Fibroblast of villous mesenchyme (primary cell): ENCODE measurements around the gene FAM117A. TPM values are rescaled to one million over a fixed set of nuclear protein-coding genes. Genes with fewer than 3 reads are reported as not detected.
A peak's percentile ranks its signal among the peaks of the same experiment; 100 is the strongest.

Experiments used
- DNase-seq: peaks from one replicate; pipeline ENCODE4 v3.0.0-alpha.2; 2010; ENCODE audit warnings: low read depth
- H3K4me3 ChIP-seq: 2 replicates; pipeline ENCODE4 v1.5.1; 2011; ENCODE audit warnings: low read depth, mild to moderate bottlenecking, low read length
- total RNA-seq: library from RNA; depleted of rRNA; stranded (reverse); fragments of >200 nt; gene quantifications from 2 replicates; pipeline ENCODE4 v1.2.3, GENCODE V29; 2012
- TF ChIP-seq, protein P1 (sequence below): IDR thresholded peaks from 2 replicates; pipeline ENCODE4 v1.5.1; 2012; ENCODE audit warnings: low read depth, mild to moderate bottlenecking, low read length; ENCODE audit not compliant: insufficient read depth

FAM117A gene
- total RNA-seq, 1 donor, result 1.7 TPM

DNA sequence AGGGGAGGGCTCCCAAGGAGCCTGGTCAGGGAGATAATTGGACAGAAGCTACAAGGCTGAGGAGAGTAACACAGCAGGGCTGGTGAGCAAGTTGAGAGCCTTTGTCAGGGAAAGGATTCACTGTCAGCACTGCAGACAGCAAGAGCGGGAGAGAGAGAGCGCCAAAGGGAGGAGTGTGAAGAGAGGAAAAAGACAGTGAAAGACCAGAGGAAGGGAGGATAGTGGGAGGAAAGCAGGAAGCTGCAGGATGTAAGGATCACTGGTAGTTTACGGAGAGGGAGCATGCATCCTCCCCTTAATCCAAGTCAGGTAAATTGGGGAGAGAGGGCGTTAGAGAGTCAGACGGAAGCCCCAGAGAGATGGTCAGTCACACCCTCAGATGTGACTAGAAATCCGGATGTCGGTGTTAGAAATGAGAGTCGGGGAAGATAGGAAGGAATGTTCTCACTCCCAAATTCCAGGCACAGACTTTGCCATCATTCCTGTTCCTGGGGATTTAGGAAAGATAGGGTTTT is 72.2 kb downstream of the FAM117A start:
- TF ChIP-seq, protein P1, sequence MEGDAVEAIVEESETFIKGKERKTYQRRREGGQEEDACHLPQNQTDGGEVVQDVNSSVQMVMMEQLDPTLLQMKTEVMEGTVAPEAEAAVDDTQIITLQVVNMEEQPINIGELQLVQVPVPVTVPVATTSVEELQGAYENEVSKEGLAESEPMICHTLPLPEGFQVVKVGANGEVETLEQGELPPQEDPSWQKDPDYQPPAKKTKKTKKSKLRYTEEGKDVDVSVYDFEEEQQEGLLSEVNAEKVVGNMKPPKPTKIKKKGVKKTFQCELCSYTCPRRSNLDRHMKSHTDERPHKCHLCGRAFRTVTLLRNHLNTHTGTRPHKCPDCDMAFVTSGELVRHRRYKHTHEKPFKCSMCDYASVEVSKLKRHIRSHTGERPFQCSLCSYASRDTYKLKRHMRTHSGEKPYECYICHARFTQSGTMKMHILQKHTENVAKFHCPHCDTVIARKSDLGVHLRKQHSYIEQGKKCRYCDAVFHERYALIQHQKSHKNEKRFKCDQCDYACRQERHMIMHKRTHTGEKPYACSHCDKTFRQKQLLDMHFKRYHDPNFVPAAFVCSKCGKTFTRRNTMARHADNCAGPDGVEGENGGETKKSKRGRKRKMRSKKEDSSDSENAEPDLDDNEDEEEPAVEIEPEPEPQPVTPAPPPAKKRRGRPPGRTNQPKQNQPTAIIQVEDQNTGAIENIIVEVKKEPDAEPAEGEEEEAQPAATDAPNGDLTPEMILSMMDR, result no peak
- H3K4me3 ChIP-seq, result no peak overlapping the region
- no peak for DNase-seq

DNA sequence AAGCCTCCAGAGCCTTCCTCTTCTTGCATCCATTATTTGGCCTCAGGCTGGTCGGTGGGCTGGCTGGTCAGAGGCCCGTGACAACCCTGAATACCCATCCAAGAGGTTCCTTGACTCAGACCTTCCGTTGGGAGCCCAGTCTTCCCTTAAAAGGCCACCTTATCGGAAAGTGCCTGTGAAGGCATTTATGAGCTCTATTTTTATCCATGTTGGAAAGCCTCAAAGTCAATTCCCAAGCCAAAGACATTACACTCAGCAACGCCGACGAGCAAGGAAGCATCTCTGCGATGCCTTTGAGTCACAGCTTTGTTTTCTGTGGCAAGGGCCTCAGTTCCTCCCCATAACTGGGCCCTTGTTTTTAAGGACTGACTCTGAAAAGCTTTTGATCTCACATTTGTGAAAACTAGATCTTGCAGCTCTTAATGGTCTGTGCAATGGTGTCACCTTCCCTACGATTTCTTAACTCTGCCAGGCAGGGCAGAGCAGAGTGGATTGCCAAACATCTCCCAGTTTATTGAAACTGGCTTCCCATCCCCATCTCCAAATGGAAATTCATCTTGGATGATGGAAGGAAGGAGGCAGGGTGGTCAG is 72.8 kb downstream of the FAM117A start:
- DNase-seq, result peak; percentile 90
- TF ChIP-seq, protein P1, result no peak
- no peak overlapping the region for H3K4me3 ChIP-seq

DNA sequence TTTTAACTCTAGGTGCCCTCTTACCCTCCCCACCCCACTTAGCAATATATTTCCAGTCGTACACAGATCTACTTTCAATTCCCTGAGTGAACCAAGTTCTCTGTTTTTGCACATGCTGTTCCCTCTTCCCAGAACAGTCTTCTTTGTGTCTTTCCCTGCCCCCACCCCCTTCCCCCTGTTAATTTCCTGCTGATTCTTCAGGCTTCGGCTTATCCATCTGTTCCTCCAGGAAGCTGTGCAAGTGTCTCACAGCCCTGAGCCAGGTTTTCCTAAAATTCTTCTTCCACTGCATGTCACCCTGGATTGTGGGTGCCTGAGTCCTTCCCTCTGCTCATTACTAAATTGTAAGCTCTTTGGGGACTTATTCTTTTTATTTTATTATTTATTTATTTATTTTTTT is 73.7 kb downstream of the FAM117A start:
- TF ChIP-seq, protein P1, result no peak
- no peak overlapping the region for H3K4me3 ChIP-seq
- no peak for DNase-seq

DNA sequence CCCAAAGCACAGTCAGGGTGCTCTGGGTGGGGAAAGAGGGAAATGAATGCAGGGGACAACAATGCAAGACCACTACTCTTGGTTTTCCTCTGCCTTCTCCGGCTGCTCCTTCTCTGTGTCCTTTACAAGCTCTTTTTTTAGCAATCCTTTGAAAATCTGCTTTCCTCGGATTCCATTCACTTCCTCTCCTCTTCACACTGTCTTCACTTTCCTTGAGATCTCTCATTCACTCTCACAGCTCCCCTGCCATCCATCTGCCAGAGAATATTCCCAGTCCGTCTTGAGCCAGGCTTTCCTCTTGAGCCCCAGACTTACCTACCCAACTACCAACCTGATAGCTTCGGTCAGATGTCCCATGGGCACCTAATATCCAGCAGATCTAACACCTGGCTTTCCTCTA is 75.1 kb downstream of the FAM117A start:
- no peak for DNase-seq
- TF ChIP-seq, protein P1, result no peak
- no peak overlapping the region for H3K4me3 ChIP-seq

DNA sequence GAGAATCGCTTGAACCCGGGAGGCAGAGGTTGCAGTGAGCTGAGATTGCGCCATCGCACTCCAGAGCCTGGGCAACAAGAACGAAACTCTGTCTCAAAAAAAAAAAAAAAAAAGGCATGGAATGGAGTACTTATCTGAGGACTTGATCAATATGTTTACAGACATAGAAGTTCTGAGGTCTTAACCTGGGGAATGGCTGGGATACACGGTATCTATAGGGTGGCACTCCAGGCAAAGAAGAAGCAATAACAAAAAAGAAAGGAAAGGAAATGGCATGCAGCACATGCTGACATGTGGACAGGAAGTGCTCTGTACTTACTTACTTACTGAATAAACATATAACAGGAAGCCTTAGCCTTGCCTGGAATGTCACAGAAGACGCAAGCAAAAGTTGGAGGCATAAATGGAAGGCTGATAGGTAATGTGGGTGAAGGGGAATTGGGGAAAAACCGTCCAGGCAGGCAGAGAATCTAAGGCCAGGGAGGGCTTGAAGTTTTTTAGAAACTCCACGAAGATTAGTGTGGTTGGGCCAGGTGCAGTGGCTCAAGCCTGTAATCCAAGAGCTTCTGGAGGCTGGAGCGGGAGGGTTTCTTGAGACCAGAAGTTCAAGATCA is 75.9 kb downstream of the FAM117A start:
- TF ChIP-seq, protein P1, result no peak
- DNase-seq, result peak; percentile 86
- no peak overlapping the region for H3K4me3 ChIP-seq

DNA sequence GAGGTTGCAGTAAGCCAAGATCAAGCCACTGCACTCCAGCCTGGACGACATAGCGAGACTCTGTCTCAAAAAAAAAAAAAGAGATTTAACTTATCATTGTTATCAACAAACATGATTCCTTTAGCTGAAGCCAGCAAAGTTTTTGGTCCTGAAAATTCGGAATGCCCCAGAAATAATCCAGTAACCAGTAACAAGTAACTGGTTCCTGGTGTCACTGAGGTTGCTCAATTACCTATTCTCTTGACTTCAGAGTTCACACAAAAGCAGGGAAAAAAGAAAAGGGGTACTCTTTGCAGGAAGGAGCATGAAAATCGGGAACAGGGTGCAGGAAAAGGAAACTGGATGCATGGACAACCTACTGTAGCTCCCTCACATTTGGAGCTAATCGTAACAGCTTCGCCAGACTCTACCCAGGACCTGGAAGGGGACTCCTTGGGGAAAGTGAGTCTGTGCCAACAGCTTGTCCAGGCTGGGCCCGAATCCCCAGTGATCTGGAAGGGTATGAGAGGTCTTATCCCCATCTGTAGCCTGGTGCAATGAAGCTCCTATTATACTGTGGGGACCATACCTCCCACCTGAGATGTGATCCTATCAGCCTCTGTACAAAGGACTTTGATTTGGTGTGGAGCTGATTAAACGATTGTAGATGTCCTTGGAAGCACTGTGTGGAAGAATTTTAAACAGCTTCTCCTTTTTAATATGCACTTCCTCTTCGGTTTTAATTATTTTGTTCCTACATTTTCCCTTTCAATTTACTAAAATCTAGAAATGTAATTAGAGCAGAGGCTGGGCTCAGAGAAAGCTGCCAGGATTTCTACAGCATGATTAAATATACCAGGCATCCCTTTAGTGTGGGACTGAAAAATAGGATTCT is 82.6 kb downstream of the FAM117A start:
- H3K4me3 ChIP-seq, result no peak overlapping the region
- DNase-seq, result no peak
- TF ChIP-seq, protein P1, result no peak
